Bronchial epithelial cell (primary cell): ENCODE results near the gene IFNGR1. TPM values are rescaled to one million over a fixed set of nuclear protein-coding genes. Genes with fewer than 3 reads are reported as not detected.

Experiments used
- DNase-seq: peaks from one replicate; pipeline ENCODE4 v3.0.0-alpha.2; 2010; ENCODE audit warnings: low read depth
- FAIRE-seq: peaks from 2 replicates; lab custom pipeline; 2011; peaks lifted over from hg19 to GRCh38; lab: Jason Lieb, UNC
- H3K27me3 ChIP-seq: 2 replicates; pipeline ENCODE4 v1.5.1; 2011; ENCODE audit warnings: low read length; ENCODE audit not compliant: control insufficient read depth, insufficient read depth
- H3K36me3 ChIP-seq: 2 replicates; pipeline ENCODE4 v1.5.1; 2011; ENCODE audit warnings: low read length; ENCODE audit not compliant: control insufficient read depth, insufficient read depth
- H3K4me3 ChIP-seq: 2 replicates; pipeline ENCODE4 v1.5.1; 2011; ENCODE audit warnings: mild to moderate bottlenecking, low read depth, low read length, control low read depth
- total RNA-seq: library from RNA; depleted of rRNA; stranded (reverse); fragments of >200 nt; gene quantifications from 2 replicates; pipeline ENCODE4 v1.2.1, GENCODE V29; 2014
- TF ChIP-seq, protein P1 (sequence below): IDR thresholded peaks from 2 replicates; pipeline ENCODE4 v1.5.1; 2011; ENCODE audit warnings: mild to moderate bottlenecking, moderate library complexity, low read length, control low read depth, inconsistent platforms; ENCODE audit not compliant: insufficient read depth, severe bottlenecking

IFNGR1 gene
- total RNA-seq, 1 donor from 2014 or later, result 83.5 TPM

DNA sequence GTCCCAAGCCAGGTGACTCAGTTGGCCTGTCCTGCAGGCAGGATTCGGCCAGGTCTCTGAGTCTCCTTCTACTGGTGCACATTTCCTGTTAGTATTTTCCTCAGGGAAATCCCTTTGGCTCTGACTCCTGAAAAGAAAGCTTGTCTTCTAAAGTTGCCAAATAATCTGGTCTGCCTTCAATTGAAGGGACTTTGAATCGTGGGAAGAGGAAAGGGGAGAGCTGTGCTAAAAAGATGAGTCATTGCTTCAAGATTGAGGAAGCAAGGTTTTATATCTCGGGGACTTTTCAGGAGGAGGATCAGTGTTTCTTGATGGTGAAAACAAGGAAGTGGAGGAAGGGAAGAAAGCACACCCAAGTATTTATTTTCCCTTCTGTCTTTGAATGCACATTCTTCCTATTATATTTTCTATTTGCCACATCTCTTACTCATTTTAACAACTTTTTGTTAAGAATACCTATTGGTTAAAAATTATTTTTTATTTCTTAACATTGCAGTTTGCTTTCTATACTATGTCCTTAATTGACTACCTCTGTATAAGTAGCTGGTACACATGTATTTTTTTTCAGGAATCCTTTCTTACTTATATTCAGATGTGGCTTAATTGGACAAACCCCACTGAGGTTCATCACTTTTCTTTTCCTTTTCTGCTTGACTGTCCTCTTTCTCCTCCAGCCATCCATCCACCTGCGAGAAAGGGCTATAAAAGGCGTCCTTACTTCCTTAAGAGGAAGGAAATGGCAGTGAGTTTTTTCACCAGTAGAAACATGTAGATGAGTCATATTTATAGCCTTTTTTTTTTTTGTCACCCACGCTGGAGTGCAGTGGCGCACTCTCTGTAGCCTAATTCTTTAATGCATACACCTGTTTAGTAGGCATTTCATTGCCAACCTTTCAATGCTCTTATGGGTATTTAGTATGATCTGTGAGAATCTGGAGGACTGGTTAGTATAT is 15.0 kb upstream of the IFNGR1 start:
- DNase-seq (peak; percentile 91), FAIRE-seq (no peak)
- TF ChIP-seq, protein P1, sequence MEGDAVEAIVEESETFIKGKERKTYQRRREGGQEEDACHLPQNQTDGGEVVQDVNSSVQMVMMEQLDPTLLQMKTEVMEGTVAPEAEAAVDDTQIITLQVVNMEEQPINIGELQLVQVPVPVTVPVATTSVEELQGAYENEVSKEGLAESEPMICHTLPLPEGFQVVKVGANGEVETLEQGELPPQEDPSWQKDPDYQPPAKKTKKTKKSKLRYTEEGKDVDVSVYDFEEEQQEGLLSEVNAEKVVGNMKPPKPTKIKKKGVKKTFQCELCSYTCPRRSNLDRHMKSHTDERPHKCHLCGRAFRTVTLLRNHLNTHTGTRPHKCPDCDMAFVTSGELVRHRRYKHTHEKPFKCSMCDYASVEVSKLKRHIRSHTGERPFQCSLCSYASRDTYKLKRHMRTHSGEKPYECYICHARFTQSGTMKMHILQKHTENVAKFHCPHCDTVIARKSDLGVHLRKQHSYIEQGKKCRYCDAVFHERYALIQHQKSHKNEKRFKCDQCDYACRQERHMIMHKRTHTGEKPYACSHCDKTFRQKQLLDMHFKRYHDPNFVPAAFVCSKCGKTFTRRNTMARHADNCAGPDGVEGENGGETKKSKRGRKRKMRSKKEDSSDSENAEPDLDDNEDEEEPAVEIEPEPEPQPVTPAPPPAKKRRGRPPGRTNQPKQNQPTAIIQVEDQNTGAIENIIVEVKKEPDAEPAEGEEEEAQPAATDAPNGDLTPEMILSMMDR, result no peak
- Histone ChIP-seq H3K4me3 (no peak overlapping the region), H3K27me3 (no peaks in the 10 kb centered on the region), H3K36me3 (no peaks in the 10 kb centered on the region)

DNA sequence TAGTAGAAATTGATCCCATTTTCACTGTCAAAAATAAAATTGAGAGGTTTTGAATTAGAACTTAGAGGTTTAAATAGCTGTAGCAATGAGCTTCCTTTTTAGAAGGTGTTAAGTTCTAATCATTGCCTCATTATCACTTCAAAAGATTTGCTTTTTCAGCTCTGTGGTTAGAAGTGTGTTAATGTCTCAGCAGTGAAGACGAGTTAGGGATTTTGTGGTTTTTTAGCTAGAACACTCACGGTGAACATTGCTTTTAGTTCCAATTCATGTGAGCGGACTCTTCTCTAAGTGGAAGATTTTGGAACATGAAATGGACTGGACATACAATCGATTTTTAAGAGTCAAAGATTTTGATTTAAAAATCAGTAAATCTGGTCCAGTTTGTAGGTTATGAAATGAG is 12.7 kb upstream of the IFNGR1 start:
- TF ChIP-seq, protein P1, result no peak
- DNase-seq (no peak), FAIRE-seq (no peak)
- Histone ChIP-seq H3K36me3 (no peaks in the 10 kb centered on the region), H3K27me3 (no peaks in the 10 kb centered on the region), H3K4me3 (no peak overlapping the region)

DNA sequence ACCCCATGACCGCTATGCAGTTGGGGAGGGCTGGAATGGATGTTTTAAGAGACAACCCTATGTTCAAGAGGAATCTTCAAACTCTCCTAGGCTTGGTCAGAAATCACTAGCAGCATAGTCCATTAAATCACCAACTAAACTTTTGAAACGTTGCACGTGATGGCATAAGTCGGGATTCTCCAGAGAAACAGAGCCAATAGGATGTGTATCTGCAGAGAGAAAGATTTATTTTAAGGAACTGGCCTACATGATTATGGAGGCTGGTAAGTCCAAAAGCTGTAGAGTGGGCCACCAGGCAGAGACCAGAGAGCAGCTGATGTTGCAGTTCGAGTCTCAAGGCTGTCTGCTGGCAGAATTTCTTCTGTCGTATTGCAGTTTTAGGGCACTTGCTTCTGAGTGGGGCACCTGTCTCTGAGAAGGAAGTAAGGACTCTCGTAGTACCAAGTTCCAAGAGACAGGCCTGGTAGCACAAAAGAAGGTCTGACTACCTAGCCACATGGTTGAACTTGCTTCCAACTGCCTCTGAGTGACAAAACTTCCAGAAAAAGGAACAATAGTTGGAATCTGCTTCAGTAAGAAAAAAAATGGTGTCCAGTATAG is 11.9 kb upstream of the IFNGR1 start:
- FAIRE-seq (no peak), DNase-seq (no peak)
- TF ChIP-seq, protein P1, result no peak
- H3K36me3 ChIP-seq, result no peaks in the 10 kb centered on the region
- no peak overlapping the region for H3K4me3 ChIP-seq
- no peaks in the 10 kb centered on the region for H3K27me3 ChIP-seq

DNA sequence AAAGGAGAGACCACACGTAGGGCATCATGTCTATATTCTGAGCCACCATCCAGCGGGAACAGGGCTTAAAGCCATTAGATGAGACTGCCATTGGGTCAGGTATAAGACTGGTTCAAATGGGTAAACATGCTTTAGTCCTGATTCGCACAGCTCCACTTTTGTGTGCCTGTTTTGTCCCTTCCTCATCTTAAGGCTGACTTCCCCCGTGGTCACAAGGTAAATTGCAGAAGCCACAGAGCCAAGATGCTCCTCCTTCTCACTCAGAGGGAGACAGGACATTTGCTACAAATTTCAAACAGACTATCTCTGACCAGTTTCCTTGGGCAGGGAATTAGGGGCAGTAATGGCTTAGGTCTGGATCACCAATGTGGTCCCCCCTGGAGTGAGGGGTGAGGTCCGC is 11.4 kb upstream of the IFNGR1 start:
- TF ChIP-seq, protein P1, result no peak
- FAIRE-seq, result no peak

DNA sequence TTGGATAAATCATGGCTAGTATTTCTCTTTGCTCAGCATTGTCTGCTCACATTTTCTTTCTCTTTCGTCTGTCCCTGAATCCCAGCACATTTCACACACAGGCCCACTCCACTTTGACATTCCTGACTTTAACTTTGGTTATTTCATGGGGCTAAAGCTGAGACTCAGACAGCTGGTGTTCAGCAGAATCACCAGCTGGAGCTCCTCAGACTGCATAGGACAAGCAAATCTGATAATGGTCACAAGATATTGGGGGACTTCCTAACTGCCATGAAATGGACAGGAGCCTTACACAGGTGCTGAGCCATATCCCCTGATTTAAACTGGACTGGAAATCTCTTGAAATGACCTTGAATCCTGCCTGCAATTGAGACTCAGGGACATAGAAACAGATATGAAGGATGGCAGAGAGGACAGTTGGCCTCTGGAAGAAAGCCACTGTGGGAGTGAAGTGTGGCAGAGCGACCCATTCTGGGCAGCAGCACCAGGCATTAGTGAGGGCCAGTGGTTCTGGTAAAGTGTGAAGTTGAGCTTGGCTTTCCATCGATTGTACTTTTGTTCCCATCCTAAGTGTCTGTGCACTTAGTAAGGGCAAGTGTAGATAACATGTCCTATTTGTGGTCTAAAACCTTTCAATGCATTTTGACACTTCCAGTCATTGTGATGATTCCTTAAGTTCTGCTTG is 10.0 kb upstream of the IFNGR1 start:
- TF ChIP-seq, protein P1, result no peak
- no peaks in the 10 kb centered on the region for H3K36me3 ChIP-seq
- FAIRE-seq, result no peak
- DNase-seq, result no peak
- H3K4me3 ChIP-seq, result no peak overlapping the region
- H3K27me3 ChIP-seq, result no peaks in the 10 kb centered on the region

More for the DNA sequence above, 11.4 kb upstream of the IFNGR1 start:
- DNase-seq, result no peak
- Histone ChIP-seq H3K36me3 (no peaks in the 10 kb centered on the region), H3K4me3 (no peak overlapping the region), H3K27me3 (no peaks in the 10 kb centered on the region)
